HL-60 (cell line): ENCODE results near the gene KIF2C.

ENCODE experiments used
- CTCF ChIP-seq: IDR thresholded peaks from one replicate; pipeline ENCODE4 v1.5.1; 2011; ENCODE audit warnings: low read length, control low read depth, inconsistent platforms; ENCODE audit not compliant: insufficient read depth
- POLR2AphosphoS5 ChIP-seq: IDR thresholded peaks from 2 replicates; pipeline ENCODE4 v1.6.1; 2012; ENCODE audit warnings: low read depth
- TF ChIP-seq, protein P1 (sequence below): IDR thresholded peaks from 2 replicates; pipeline ENCODE4 v1.6.1; 2012; ENCODE audit warnings: low read depth; ENCODE audit not compliant: insufficient replicate concordance

- TF ChIP-seq CTCF (no peak), POLR2AphosphoS5 (no peak)
- TF ChIP-seq, protein P1, sequence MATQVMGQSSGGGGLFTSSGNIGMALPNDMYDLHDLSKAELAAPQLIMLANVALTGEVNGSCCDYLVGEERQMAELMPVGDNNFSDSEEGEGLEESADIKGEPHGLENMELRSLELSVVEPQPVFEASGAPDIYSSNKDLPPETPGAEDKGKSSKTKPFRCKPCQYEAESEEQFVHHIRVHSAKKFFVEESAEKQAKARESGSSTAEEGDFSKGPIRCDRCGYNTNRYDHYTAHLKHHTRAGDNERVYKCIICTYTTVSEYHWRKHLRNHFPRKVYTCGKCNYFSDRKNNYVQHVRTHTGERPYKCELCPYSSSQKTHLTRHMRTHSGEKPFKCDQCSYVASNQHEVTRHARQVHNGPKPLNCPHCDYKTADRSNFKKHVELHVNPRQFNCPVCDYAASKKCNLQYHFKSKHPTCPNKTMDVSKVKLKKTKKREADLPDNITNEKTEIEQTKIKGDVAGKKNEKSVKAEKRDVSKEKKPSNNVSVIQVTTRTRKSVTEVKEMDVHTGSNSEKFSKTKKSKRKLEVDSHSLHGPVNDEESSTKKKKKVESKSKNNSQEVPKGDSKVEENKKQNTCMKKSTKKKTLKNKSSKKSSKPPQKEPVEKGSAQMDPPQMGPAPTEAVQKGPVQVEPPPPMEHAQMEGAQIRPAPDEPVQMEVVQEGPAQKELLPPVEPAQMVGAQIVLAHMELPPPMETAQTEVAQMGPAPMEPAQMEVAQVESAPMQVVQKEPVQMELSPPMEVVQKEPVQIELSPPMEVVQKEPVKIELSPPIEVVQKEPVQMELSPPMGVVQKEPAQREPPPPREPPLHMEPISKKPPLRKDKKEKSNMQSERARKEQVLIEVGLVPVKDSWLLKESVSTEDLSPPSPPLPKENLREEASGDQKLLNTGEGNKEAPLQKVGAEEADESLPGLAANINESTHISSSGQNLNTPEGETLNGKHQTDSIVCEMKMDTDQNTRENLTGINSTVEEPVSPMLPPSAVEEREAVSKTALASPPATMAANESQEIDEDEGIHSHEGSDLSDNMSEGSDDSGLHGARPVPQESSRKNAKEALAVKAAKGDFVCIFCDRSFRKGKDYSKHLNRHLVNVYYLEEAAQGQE: no peak
These were observed 65.8 kb downstream of the KIF2C start for GRCh38 chr1:44805311-44806024.
